ENCODE measurements around the gene ZRANB3.

- TF ChIP-seq CTCF (IDR thresholded peaks at IDR 0.05; ENCODE audit: low read length) (no peak), EZH2 (IDR thresholded peaks at IDR 0.05; ENCODE audit: borderline replicate concordance, low read length) (no peak)
These were observed 437.2 kb downstream of the ZRANB3 start for GRCh38 chr2:135093670-135094330.

Data from OCI-LY1 (cell line).